Thyroid gland (tissue), 4 donors: Measurements from ENCODE around the gene SPC25.

Experiments used
- CTCF ChIP-seq, 6 experiments: fragments of 200-600 bp in 3 of 6; fragments of 450-650 bp in 3 of 6; sonication (generic) in 3 of 6; IDR thresholded peaks; one replicate each; pipeline ENCODE4 v1.5.1; 2016 to 2019; ENCODE audit warnings: antibody characterized with exemption in 6 of 6, mild to moderate bottlenecking in 2 of 6, inconsistent platforms in 1 of 6, moderate library complexity in 1 of 6
- POLR2A ChIP-seq, 2 donors: fragments of 450-650 bp; IDR thresholded peaks; one replicate each; pipeline ENCODE4 v1.6.1; 2017; ENCODE audit warnings: antibody characterized with exemption in 2 of 2, mild to moderate bottlenecking in 2 of 2, moderate library complexity in 1 of 2

GRCh38 chr2:168939918-168940317, 49.7 kb upstream of the SPC25 start:
- no peak for TF ChIP-seq POLR2A (IDR thresholded peaks at IDR 0.05)
- no peak for TF ChIP-seq CTCF (IDR thresholded peaks at IDR 0.05)
